H1 (cell line): ENCODE measurements around the gene MT1X. TPM values are rescaled to one million over a fixed set of nuclear protein-coding genes. Genes with fewer than 3 reads are reported as not detected.

Experiments used
- CEBPB ChIP-seq: IDR thresholded peaks from 2 replicates; pipeline ENCODE4 v1.6.1; 2012; ENCODE audit warnings: low read depth, low read length
- CREB1 ChIP-seq: IDR thresholded peaks from 2 replicates; pipeline ENCODE4 v1.6.1; 2012; ENCODE audit warnings: inconsistent platforms
- SIN3A ChIP-seq, 2 experiments: IDR thresholded peaks in 1 of 2; conservative IDR thresholded peaks in 1 of 2; 2 replicates each; pipeline ENCODE4 v1.6.1; 2011 to 2012; ENCODE audit warnings: low read length in 2 of 2, improper control_type of control experiment in 1 of 2, low read depth in 1 of 2, mild to moderate bottlenecking in 1 of 2
- SP4 ChIP-seq: IDR thresholded peaks from 2 replicates; pipeline ENCODE4 v1.6.1; 2012; ENCODE audit warnings: low read length, inconsistent platforms
- TAF7 ChIP-seq: optimal IDR thresholded peaks from 2 replicates; pipeline ENCODE3; 2011; ENCODE audit warnings: low read depth, mild to moderate bottlenecking, inconsistent platforms, low read length, moderate library complexity, borderline replicate concordance
- TBP ChIP-seq: IDR thresholded peaks from 2 replicates; pipeline ENCODE4 v1.6.1; 2011; ENCODE audit warnings: low read depth, low read length, improper control_type of control experiment
- TEAD4 ChIP-seq: IDR thresholded peaks from 2 replicates; pipeline ENCODE4 v1.6.1; 2012; ENCODE audit warnings: low read depth, low read length, inconsistent platforms, mixed read lengths
- YY1 ChIP-seq: IDR thresholded peaks from 2 replicates; pipeline ENCODE4 v1.6.1; 2011; ENCODE audit warnings: low read depth, mild to moderate bottlenecking, low read length
- ZNF274 ChIP-seq: IDR thresholded peaks from 2 replicates; pipeline ENCODE4 v1.7.0; 2012; ENCODE audit warnings: low read length, borderline replicate concordance; ENCODE audit errors: extremely low read depth
- polyA plus RNA-seq, 7 experiments: library from polyadenylated mRNA; depleted of rRNA in 3 of 7; stranded (reverse) in 5 of 7; unstranded in 2 of 7; fragments of >200 nt in 5 of 7; fragments of 200-250 nt in 2 of 7; gene quantifications; 1 replicate in 5 of 7; 2 replicates in 1 of 7; 4 replicates in 1 of 7; pipeline versions ENCODE4 v1.2.1 to v1.2.3, GENCODE V29; 2011 to 2013; ENCODE audit warnings: missing spikeins in 2 of 7, mixed read lengths in 2 of 7
- total RNA-seq: library from RNA; stranded (reverse); fragmentation: NEBNext Ultra II Directional; extraction: Animal tissue kit (Norgen Biotek cat#: 25700); gene quantifications from 2 replicates; pipeline ENCODE4 v1.2.1, GENCODE V29; 2021
- TF ChIP-seq, protein P1 (sequence below): IDR thresholded peaks from 2 replicates; pipeline ENCODE4 v1.6.1; 2012; ENCODE audit warnings: low read length, inconsistent platforms

Gene MT1X
- total and polyA plus RNA-seq, 2 of the 8 experiments (the other 6 are each of a cell fraction or from before 2014, with no cell fraction given): 52.4 to 1,060 TPM

DNA sequence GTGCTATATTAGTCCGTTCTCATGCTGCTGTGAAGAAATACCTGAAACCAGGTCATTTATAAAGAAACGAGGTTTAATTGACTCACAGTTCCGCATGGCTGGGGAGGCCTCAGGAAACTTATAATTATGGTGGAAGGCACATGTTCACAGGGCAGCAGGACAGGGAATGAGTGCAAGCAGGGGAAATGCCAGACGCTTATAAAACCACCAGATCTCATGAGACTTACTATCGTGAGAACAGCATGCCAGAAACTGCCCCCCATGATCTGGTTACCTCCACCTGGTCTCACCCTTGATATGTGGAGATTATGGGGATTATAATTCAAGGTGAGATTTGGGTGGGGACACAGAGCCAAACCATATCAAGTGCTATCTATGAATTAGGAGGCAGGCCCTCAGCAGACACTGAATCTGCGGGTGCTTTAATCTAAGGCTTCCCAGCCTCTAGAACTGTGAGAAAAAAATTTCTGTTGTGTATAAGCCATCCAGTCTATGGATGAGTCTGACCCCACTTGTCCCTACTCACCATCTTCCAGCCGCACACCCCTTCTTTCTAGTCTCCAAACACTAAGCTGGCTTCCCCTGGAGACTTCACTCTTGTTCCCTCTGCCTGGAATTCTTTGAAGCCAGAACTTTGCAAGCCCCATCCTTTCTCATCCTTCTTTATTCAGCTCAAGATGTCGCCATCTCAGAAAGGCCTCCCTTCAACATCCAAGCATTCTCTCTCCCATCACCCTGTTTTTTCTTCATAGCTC lies 46.9 kb downstream of the MT1X start (continued):
- TF ChIP-seq, protein P1, sequence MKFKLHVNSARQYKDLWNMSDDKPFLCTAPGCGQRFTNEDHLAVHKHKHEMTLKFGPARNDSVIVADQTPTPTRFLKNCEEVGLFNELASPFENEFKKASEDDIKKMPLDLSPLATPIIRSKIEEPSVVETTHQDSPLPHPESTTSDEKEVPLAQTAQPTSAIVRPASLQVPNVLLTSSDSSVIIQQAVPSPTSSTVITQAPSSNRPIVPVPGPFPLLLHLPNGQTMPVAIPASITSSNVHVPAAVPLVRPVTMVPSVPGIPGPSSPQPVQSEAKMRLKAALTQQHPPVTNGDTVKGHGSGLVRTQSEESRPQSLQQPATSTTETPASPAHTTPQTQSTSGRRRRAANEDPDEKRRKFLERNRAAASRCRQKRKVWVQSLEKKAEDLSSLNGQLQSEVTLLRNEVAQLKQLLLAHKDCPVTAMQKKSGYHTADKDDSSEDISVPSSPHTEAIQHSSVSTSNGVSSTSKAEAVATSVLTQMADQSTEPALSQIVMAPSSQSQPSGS: no peak
- TF ChIP-seq YY1 (no peak), SP4 (no peak), ZNF274 (no peak), TAF7 (no peak), CREB1 (no peak), TEAD4 (no peak), TBP (no peak), SIN3A (conservative IDR thresholded peaks at IDR 0.05 in 1 of 2, IDR thresholded peaks at IDR 0.05 in 1 of 2; ENCODE audit: low read depth in 1 of 2, low read length in 2 of 2) (no peak), CEBPB (no peak)
- TF ChIP-seq, all 59 proteins: peak for 0
